Neutrophil (primary cell): Measurements from ENCODE around the gene PDE3A.
"Not testable (repeated sequence)": the region's sequence is repeated elsewhere in the genome, so short reads cannot be mapped to it uniquely, and the experiment has no call there.

Source experiments
- H3K27ac ChIP-seq: fragments of 200-600 bp; sonication (generic); 2 replicates; pipeline ENCODE4 v1.5.1; 2016; ENCODE audit warnings: mild to moderate bottlenecking, moderate library complexity
- H3K27me3 ChIP-seq: fragments of 200-600 bp; sonication (generic); 2 replicates; pipeline ENCODE4 v1.6.0; 2016; ENCODE audit warnings: mild to moderate bottlenecking
- H3K36me3 ChIP-seq: fragments of 200-600 bp; sonication (generic); 2 replicates; pipeline ENCODE4 v1.5.1; 2017
- H3K4me1 ChIP-seq, 2 experiments: fragments of 200-600 bp in 1 of 2; sonication (generic) in 1 of 2; 1 replicate in 1 of 2; 2 replicates in 1 of 2; pipeline versions ENCODE4 v1.5.1 to v1.6.1; 2013 to 2016; ENCODE audit warnings: low read depth in 1 of 2, low read length in 1 of 2, mild to moderate bottlenecking in 1 of 2, moderate library complexity in 1 of 2; ENCODE audit not compliant: control insufficient read depth in 1 of 2, insufficient read depth in 1 of 2
- H3K4me3 ChIP-seq, 2 experiments: fragments of 200-600 bp in 1 of 2; sonication (generic) in 1 of 2; 1 replicate in 1 of 2; 2 replicates in 1 of 2; pipeline ENCODE4 v1.5.1; 2013 to 2016; ENCODE audit warnings: low read depth in 1 of 2, low read length in 1 of 2, mild to moderate bottlenecking in 1 of 2, moderate library complexity in 1 of 2
- H3K9me3 ChIP-seq: fragments of 200-600 bp; sonication (generic); 2 replicates; pipeline ENCODE4 v1.5.1; 2016
- CTCF ChIP-seq: fragments of 200-600 bp; sonication (generic); IDR thresholded peaks from 2 replicates; pipeline ENCODE4 v1.5.1; 2016; ENCODE audit warnings: antibody characterized with exemption

PDE3A gene

GRCh38 chr12:20375560-20375959 lies 7.2 kb downstream of the PDE3A start:
- Histone ChIP-seq H3K36me3 (no peaks in the 10 kb centered on the region), H3K27me3 (peaks cover 40% of the 10 kb centered on the region), H3K27ac (no peak overlapping the region), H3K4me3 (no peak overlapping the region), H3K4me1 (no peaks in the 10 kb centered on the region), H3K9me3 (no peaks in the 10 kb centered on the region)
- no peak for TF ChIP-seq CTCF

GRCh38 chr12:20376984-20377383 lies 8.6 kb downstream of the PDE3A start:
- no peaks in the 10 kb centered on the region for H3K9me3 ChIP-seq
- no peak for TF ChIP-seq CTCF
- no peak overlapping the region for H3K4me3 ChIP-seq
- no peaks in the 10 kb centered on the region for H3K36me3 ChIP-seq
- no peak overlapping the region for H3K27ac ChIP-seq
- H3K27me3 ChIP-seq, result peaks cover 25% of the 10 kb centered on the region
- H3K4me1 ChIP-seq, result no peaks in the 10 kb centered on the region

GRCh38 chr12:20377750-20378149 lies 9.4 kb downstream of the PDE3A start:
- Histone ChIP-seq H3K36me3 (no peaks in the 10 kb centered on the region), H3K9me3 (no peaks in the 10 kb centered on the region), H3K4me3 (no peak overlapping the region), H3K27ac (no peak overlapping the region), H3K27me3 (peaks cover 18% of the 10 kb centered on the region), H3K4me1 (no peaks in the 10 kb centered on the region)
- no peak for TF ChIP-seq CTCF

- Histone ChIP-seq H3K9me3 (no peaks in the 10 kb centered on the region), H3K36me3 (no peaks in the 10 kb centered on the region), H3K4me1 (no peaks in the 10 kb centered on the region), H3K27me3 (no peaks in the 10 kb centered on the region), H3K27ac (no peak overlapping the region), H3K4me3 (no peak overlapping the region)
- no peak for TF ChIP-seq CTCF
Observed at GRCh38 chr12:20382117-20382516, 13.8 kb downstream of the PDE3A start.

- Histone ChIP-seq H3K27ac (no peak overlapping the region), H3K4me3 (no peak overlapping the region), H3K36me3 (no peaks in the 10 kb centered on the region), H3K27me3 (no peaks in the 10 kb centered on the region), H3K4me1 (no peaks in the 10 kb centered on the region), H3K9me3 (no peaks in the 10 kb centered on the region)
- TF ChIP-seq CTCF, result no peak
Observed at GRCh38 chr12:20383612-20384011, 15.3 kb downstream of the PDE3A start.

GRCh38 chr12:20384836-20385235 lies 16.5 kb downstream of the PDE3A start:
- not testable (repeated sequence) for H3K36me3 ChIP-seq, H3K9me3 ChIP-seq, H3K27me3 ChIP-seq, H3K27ac ChIP-seq, H3K4me3 ChIP-seq, H3K4me1 ChIP-seq
